Stimulated activated CD8-positive, alpha-beta memory T cell treated with anti-CD3 and anti-CD28 coated beads, Interleukin-4, amount 100 ng/mL, for 48 hours (primary cell): ENCODE measurements around the gene EYA4.

ENCODE experiments used
- DNase-seq: peaks from one replicate; pipeline ENCODE4 v3.0.0-alpha.2; 2020

EYA4 gene, protein sequence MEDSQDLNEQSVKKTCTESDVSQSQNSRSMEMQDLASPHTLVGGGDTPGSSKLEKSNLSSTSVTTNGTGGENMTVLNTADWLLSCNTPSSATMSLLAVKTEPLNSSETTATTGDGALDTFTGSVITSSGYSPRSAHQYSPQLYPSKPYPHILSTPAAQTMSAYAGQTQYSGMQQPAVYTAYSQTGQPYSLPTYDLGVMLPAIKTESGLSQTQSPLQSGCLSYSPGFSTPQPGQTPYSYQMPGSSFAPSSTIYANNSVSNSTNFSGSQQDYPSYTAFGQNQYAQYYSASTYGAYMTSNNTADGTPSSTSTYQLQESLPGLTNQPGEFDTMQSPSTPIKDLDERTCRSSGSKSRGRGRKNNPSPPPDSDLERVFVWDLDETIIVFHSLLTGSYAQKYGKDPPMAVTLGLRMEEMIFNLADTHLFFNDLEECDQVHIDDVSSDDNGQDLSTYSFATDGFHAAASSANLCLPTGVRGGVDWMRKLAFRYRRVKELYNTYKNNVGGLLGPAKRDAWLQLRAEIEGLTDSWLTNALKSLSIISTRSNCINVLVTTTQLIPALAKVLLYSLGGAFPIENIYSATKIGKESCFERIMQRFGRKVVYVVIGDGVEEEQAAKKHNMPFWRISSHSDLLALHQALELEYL

DNA sequence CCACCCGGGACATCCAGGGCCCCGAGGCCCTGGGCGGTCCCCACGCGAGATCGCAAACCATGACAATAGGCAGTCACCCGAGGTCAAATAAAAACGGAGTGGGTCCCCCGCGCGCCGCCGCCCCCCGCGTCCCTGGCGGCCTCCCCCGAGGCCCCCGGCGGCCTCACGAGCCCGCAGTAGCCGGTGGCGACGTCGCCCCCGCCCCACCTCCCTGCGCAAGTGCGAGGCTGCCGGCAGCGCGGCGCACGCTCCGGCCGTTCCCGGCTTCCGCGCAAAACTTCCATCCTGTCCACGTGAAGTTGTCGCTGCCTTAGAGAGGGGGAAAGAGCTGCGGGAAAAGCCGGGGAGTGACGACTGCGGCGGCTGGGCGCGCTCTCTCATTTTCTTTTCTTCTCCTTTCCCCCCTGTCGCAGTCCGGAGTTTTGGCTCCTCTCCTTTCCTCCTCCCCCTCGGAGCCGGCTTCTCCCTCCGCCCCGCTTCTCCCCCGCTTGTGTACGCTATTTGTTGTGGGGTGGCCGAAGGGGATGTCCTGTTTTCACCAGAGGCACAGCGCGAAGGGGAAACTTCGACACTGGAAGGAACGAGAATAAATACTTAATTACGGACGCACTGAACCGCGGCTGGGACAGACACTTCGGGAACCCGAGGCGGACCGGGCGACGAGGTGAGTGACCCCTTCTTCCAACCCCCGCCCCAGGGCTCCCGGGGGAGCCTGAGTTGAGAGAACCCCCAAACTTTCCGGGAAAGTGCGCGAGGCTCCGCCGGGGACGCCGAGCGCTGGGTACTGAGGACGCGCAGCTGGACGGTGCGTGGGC lies at the start of gene EYA4:
Gene EYA4, plus strand, starts transcription at position 272 of the 815 bp plus-strand sequence. CDS start 33,424 bp downstream, outside the sequence.
- no peak for DNase-seq

DNA sequence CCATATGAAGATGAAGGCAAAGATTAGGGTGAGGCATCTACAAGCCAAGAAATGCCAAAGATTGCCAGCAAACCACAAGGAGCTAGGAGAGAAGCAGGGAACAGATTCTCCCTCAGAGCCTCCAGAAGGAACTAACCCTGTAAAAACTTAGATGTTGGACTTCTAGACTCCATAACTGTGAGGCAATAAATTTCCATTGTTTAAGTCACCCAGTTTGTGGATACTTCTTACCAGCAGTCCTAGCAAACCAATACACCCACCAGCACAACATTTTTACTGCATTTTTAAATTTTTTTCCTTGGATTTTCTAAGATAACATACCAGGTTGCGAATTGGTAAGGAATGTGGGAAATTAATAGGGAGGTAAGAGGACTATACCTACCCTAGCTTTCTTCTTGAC lies 47.8 kb upstream of the EYA4 start:
- no peak for DNase-seq

DNA sequence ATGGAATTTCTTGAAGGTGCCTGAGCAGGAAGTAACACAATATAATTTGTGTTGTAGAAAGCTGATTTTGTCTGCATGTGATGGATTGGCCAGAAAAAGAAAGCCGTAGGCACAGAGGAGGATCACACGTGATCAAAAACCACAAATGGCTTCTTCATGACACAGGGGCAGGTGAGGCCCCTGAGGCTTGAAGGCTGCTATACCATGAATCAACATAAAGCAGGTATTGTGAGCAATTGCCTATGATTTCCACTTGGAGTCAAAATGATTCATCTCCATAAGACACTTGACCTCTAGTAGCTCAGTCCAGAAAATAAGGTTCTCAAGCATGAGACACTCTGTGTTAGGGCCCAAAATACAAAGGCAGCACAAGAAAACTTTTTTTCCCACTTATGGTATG lies 42.4 kb upstream of the EYA4 start:
- DNase-seq: no peak

DNA sequence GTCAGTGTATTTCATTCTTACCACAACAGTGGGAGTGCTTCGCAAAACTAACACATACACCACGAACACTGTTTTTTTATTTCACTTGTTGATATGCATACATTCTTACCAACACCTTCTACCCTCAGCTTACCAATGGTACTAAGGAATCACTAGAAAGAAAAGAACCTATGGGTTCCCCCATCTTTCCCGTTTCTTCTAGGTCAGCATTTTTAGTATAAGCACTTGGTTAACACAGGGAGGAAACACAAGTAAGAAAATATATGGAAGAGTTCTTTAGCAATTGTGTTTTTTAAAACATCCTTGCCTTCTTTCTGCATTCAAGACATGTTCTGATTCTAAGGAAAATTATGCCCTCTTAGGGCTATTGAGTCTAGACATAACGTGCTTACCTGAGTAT lies 39.9 kb upstream of the EYA4 start:
- DNase-seq: no peak

DNA sequence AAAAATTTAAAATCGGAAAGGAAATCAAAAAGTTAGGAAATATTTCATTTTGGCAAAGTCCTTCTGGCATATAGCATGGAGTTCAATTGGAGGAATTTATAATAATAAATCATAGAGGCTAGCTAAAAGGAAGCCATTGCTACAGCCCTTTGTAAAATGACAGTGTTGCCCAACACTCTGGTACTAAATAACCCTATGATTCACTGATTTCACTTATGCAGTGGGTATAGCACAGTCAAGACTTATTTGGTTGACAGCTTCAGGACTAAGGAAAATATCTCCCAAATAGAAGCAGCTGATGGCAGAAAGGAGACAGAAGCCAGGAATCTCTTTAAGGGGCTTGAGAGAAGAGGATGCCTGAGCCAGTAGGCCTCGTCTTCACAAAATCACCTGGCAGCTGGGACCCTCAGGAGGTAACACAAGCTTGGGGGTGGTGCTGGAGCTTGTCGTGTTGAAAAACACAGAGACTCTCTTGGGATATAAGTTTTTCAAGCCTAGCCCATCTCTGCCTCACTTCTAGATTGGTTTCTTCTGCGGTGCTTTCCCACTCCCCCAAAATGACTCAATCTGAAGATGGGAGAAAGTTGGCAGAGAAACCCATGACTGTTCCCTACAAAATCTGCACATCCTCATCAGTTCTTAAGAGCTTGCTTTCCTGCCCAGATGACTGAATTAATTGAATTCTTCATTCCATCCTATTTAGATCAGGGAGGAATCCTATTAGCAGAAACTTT lies 38.4 kb upstream of the EYA4 start:
- no peak for DNase-seq

DNA sequence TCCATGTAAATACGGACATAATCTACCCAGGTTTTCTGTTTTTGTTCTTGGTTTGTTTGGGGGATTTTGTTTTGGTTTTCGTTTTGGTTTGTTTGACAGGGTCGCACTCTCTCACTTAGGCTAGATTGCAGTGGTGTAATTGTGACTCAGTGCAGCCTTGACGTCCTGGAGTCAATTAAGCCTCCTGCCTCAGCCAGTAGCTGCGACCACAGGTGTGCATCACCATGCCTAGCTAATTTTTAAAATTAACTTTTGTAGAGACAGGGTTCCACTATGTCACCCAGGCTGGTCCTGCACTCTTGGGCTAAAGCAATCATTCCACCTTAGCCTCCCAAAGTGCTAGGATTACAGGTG lies 37.8 kb upstream of the EYA4 start:
- no peak for DNase-seq

DNA sequence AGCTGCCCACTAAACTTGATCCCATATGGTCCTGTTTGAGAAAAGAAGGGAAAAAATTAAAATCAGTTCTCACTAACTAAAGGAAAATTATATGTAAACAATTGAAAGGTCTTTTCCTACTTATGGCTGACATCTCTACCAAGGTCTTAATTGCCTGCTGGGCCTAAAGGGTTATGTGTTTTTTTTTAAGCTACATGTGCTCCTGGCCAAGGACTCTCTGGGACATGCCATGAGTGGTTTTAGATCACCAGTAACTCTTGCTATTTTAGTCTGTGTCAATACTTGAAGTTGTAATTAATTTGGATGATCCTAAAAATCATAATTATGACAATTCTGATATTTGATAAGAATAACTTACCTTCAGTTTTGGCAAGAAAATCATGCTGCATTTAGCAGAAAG lies 35.9 kb upstream of the EYA4 start:
- DNase-seq: no peak

DNA sequence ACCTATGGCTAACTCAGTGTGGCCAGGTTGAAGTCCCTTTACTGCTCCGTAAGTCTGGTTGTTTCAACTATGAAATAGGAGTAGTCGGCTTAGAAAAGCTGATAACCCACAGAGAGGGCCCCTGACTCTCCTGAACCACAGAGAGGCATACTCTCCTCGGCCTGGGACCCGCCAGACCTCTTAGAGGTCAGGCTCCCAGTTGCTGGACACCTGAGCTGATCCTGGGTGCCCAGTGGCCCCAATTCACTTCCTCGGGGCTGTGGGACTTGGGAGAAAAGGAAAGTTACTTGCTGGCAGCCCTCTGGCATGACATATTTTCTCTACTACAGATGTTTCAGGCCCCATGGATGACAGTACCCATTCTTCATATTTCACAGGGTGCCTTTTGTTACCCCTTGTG lies 34.2 kb upstream of the EYA4 start:
- no peak for DNase-seq

DNA sequence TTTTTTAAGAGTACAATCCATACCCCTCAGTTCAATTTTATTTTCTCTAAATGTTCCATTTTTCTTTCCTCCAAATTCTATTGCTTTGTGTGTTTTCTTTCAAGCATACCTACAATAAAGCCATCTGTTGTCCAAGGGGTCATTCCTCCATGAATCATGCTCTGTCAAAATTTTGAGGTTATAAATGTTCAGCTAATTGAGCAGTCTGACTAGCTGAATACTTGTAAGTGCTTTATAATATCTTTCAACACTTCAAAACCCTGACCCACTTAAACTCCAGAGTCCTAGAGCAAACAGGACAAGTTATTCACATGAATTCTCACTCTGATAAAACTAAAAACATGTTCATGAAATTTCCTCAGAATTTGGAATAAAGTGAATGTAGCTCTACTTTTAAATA lies 33.4 kb upstream of the EYA4 start:
- no peak for DNase-seq

DNA sequence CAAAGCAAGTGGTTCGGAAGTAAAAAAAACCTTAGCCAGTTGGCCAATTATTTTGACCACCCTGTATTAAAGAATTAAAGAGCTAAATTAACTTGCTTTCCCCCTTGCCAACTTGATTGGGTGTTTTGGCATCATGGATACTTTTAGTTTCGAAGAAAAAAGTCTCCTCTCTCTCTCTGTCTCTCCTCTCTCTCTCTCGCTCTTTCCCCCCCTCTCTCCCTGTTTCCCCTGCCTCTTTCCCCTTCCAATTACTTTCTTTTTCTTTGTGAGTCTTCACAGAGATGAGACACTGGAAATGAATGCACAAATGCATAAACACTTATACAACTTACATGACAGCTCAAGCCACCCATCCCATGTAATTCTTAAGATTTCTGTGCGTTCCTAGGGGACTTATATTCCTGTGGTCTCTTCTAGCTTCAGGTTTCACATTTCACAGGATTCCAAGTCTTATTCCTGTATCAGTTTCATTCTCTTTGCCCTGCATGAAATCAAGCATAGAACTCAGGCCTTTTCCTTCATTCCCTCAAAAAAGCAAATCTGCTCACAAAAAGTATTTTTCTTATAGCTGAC lies 32.9 kb upstream of the EYA4 start:
- no peak for DNase-seq

DNA sequence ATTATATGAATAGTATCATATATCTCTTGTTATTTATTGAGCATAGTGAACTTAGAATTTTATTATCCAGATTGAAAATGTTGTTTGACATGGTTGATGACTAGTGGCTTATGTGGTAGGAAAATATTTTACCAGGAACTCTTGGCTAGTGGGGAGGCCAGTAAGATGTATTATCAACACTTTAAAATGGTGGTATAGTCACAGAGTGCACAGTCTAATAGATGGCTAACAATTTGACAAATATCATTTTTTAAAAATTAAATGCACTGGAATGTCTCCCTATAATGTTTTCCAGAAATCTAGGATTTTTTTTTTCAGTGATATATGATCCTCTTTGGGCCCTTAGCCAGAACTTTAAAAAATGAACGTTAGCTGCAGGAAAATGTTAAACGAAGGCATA lies 26.9 kb upstream of the EYA4 start:
- no peak for DNase-seq

DNA sequence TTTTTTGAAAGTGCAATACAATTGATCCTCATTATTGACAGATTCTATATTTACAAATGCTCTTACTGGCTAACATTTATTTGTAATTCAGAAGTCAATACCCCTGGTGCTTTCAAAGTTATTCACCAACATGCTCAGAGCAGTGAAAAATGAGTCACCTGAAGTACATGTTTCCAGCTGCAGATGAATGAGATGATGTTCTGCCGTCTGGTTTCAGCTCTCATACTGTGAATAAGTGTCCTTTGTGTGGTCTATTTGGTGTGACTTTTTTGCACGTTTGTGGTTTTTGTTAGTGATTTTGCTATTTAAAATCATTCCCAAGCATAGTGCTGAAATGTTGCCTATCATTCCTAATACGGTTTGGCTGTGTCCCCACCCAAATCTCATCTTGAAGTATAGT lies 22.3 kb upstream of the EYA4 start:
- no peak for DNase-seq

DNA sequence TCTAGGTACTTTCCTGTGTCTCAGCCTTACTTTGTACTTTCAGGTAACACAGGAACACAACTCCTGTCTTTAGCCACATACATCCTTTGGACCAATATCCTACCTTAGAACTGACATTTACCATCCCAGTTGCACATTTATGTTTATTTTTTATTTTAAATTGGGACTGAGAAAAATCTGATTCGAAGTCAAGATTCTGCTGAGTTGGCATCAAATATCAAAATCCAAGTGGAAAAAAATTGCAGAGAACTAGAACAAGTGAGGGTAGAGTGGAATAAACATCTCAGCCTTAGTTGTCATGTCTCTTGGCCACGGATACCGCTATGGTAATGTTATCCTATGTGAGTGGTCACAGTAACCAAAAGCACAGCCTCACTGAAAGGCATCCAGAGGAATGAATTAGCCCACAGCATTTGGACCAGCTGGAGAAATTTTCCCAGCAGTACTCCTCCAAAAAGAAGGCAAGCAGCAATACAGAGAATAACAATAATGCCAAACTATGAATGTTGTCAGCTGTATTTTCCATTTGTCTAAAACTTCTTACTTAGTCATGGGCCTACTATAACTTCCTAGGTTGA lies 17.6 kb upstream of the EYA4 start:
- no peak for DNase-seq

DNA sequence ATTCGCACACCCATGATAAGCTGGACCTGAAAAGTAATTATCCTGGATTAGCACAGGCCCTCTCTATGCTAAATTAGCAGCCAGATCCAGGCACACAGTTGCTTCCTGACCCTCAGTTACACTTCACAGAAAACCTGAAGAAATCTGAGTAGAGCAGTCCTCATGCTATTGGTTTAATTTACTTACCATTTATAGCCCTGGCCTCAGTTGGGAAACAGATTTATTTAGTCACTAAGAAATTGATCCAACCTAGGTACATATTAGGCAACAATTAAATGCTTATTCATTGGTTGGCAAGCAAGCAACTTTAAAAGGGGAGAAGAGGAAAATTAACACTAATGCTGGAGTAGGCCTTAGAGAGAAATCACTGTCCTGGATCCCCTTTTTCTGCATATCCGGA lies 15.6 kb upstream of the EYA4 start:
- no peak for DNase-seq

DNA sequence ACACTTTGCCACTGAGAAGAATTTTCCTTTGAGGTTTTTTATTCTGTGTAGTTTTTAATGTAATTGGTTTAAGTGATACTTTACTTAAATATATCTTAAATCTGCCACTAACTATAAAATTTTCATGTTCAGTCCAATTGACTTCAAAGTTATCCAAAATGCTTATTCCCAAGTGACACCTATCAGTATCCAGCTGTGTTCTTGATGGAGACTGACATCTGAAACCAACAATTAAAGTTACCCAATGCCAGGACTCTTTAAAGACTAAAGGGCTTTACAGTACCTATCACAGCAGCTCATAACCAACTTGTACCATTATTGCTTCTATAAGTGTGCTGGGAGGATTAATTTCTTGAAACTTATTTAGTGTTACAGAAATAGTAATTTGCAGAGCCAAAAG lies 13.8 kb upstream of the EYA4 start:
- no peak for DNase-seq

DNA sequence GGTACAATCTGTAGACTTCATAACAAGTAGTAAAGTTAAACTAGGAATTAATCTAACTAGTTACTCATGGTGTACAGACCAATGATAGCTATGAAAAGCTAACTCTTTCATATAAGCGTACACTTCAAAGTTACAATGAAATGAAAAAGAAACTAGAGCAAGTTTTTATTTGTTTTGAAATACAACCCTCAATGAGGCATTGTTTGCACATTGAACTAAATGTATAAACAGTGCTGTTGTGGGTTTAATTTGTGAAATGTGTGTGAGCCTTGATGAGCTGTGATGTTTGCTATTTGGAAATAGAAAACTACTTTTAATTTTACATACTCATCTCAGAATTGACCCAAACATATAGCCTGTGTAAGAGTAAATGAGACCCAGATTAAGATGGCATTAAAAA lies 11.1 kb upstream of the EYA4 start:
- DNase-seq: no peak

DNA sequence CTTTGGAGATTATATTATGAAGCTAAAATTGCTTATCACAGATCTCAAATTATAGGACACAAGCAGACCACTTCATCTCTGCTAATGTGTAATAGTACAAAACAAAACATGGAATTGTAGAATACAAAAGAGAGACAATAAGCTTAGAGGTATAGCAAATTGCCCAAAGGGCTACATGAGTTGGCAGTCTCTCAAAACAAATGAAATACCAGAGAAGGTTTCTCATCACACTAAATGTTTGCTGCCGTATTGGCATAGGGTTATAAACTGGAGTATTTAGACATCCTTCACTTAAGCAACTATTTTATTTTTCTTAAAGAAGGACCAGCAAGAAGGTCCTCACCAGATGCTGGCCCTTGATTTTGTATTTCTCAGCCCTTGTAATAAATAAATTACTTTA lies 5.9 kb upstream of the EYA4 start:
- DNase-seq: no peak

DNA sequence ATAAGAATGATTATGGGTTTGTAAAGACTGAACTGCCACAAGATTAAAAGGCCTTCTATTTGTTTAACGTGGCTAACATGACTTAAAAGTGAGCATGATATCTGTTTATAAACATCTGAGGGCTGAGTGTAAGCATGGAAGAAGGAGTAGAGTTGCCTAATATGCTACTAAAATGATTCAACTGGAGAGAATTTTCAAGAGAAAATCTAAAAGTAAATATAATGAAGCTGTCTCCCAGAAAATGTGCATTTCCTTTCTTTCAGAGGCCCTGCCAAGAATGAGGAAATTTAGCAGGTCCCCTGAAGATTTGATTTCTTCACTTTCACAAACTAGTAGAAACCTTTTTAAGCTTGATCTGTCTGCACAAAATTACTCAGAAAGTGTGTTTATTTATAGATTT lies 4.2 kb upstream of the EYA4 start:
- DNase-seq: no peak

DNA sequence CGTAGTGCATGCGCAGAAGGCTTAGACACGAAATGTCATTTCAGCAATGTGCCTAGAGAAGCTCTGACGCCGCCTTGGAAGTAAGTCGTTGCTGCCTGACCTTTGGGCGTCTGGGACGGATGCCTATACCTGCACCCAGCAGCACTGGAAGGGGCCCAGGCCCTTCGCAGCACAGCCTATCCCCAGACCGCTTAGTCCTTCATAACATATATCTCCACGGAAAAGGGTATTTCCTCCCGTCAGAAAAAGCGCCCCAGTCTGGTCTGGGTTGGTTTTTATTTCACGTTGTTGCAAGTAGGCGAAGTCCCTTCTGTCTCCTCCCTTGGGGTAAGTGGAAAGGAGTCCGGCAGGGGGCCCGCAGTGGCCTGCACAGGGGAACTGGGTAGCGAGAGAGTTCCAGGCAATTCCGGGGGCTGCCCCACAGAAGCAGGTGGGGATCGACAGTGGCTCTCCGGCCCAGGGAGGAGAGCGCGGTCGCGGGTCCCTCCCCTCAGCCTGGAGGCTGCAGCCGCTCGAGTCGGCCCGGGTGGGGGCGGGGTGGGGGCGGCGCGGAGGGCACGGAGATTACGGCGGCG lies 559 bp upstream of the EYA4 start:
- peak; percentile 22 for DNase-seq

DNA sequence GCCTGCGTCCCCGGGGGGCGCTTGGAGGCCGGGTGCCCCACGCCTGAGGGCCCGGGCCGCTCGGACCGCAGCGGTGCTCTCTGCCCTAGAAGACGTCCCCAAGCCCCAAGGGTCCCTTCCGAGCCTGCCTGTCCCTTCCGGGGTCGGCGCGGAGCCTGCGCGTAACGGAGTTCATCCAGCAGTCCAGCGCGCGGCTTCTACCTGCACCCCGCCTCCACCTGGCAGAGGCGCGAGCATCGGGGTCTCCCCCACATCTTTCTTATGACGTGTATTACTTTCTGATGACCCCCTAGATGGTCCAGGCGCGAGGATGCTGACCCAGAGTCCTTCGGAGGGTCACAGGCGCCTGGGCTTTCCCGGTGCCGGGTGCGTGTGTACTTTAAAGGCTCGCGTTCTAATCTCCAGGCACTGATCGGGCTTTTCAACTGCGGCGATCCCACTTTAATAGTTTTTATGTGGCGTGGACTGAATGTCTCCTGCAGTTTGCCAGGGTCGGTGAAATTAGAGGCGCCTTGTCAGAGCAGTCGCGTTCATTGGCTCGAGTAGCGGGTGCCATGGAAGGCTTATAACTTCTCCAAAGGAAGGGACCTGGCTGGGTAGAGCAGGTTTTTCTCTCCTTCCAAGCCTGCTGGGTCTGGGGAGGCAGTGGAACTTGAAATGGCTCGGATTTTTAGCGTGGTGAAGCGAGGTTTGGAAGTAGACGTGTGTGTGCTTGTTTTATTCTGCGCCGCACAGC lies 912 bp downstream of the EYA4 start:
- DNase-seq: no peak
